Ascending aorta (tissue), 2 donors: Measurements from ENCODE around the gene SLC25A39. TPM values are rescaled to one million over a fixed set of nuclear protein-coding genes. Genes with fewer than 3 reads are reported as not detected.
A peak's percentile ranks its signal among the peaks of the same experiment; 100 is the strongest.

Experiments
- DNase-seq, 2 donors: peaks; one replicate each; pipeline ENCODE4 v3.0.0-alpha.2; 2019; ENCODE audit warnings: low spot score in 2 of 2
- H3K27ac ChIP-seq, 2 donors: fragments of 200-600 bp; sonication (generic); one replicate each; pipeline ENCODE4 v1.5.1; 2016 to 2017; ENCODE audit warnings: mild to moderate bottlenecking in 1 of 2
- H3K27me3 ChIP-seq: fragments of 200-600 bp; sonication (generic); one replicate; pipeline ENCODE4 v1.5.1; 2017
- H3K36me3 ChIP-seq, 2 donors: fragments of 200-600 bp; sonication (generic); one replicate each; pipeline ENCODE4 v1.5.1; 2016
- H3K4me1 ChIP-seq, 2 donors: fragments of 200-600 bp; sonication (generic); one replicate each; pipeline ENCODE4 v1.5.1; 2016 to 2017; ENCODE audit warnings: mild to moderate bottlenecking in 1 of 2
- H3K4me3 ChIP-seq, 2 donors: fragments of 200-600 bp; sonication (generic); one replicate each; pipeline ENCODE4 v1.5.1; 2016 to 2017; ENCODE audit warnings: mild to moderate bottlenecking in 1 of 2
- H3K9me3 ChIP-seq, 2 donors: fragments of 200-600 bp; sonication (generic); one replicate each; pipeline ENCODE4 v1.5.1; 2016
- intact Hi-C: fragments of 100-400 bp; cut with DNase I; formaldehyde crosslinking; loops from one replicate; pipeline ENCODE4 v1.15.1; 2023
- total RNA-seq: library from RNA; depleted of rRNA; stranded (reverse); fragments of >200 nt; gene quantifications from one replicate; pipeline ENCODE4 v1.1.0, GENCODE V29; 2016
- TF ChIP-seq, protein P1 (sequence below), 3 experiments: fragments of 200-600 bp in 2 of 3; fragments of 450-650 bp in 1 of 3; sonication (generic) in 2 of 3; IDR thresholded peaks; one replicate each; pipeline ENCODE4 v1.5.1; 2016 to 2019; ENCODE audit warnings: antibody characterized with exemption in 3 of 3, mild to moderate bottlenecking in 1 of 3, moderate library complexity in 1 of 3

Gene SLC25A39
- total RNA-seq, 1 donor from 2014 or later: 182 TPM

DNA sequence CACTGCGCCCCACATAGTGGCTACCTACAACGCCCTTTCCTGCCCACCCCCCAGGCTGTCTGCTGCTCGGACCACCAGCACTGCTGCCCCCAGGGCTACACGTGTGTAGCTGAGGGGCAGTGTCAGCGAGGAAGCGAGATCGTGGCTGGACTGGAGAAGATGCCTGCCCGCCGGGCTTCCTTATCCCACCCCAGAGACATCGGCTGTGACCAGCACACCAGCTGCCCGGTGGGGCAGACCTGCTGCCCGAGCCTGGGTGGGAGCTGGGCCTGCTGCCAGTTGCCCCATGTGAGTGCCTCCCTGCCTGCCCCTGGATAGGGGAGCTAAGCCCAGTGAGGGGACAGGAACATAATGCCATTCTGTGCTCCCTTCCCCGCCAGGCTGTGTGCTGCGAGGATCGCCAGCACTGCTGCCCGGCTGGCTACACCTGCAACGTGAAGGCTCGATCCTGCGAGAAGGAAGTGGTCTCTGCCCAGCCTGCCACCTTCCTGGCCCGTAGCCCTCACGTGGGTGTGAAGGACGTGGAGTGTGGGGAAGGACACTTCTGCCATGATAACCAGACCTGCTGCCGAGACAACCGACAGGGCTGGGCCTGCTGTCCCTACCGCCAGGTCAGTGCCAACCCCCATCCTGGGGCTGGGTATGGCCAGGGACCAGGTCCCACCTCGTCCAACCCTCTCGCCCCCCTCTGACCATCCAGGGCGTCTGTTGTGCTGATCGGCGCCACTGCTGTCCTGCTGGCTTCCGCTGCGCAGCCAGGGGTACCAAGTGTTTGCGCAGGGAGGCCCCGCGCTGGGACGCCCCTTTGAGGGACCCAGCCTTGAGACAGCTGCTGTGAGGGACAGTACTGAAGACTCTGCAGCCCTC, 27.6 kb upstream of the SLC25A39 start:
- Histone ChIP-seq H3K4me1 (no peaks in the 10 kb centered on the region), H3K4me3 (no peak overlapping the region), H3K27me3 (no peaks in the 10 kb centered on the region), H3K9me3 (no peaks in the 10 kb centered on the region), H3K27ac (no peak overlapping the region), H3K36me3 (peaks cover 29 to 37% of the 10 kb centered on the region in 2 donors)
- DNase-seq: no peak
- intact Hi-C loops: no loop called here
- TF ChIP-seq, protein P1, sequence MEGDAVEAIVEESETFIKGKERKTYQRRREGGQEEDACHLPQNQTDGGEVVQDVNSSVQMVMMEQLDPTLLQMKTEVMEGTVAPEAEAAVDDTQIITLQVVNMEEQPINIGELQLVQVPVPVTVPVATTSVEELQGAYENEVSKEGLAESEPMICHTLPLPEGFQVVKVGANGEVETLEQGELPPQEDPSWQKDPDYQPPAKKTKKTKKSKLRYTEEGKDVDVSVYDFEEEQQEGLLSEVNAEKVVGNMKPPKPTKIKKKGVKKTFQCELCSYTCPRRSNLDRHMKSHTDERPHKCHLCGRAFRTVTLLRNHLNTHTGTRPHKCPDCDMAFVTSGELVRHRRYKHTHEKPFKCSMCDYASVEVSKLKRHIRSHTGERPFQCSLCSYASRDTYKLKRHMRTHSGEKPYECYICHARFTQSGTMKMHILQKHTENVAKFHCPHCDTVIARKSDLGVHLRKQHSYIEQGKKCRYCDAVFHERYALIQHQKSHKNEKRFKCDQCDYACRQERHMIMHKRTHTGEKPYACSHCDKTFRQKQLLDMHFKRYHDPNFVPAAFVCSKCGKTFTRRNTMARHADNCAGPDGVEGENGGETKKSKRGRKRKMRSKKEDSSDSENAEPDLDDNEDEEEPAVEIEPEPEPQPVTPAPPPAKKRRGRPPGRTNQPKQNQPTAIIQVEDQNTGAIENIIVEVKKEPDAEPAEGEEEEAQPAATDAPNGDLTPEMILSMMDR (IDR thresholded peaks at IDR 0.05): no peak

DNA sequence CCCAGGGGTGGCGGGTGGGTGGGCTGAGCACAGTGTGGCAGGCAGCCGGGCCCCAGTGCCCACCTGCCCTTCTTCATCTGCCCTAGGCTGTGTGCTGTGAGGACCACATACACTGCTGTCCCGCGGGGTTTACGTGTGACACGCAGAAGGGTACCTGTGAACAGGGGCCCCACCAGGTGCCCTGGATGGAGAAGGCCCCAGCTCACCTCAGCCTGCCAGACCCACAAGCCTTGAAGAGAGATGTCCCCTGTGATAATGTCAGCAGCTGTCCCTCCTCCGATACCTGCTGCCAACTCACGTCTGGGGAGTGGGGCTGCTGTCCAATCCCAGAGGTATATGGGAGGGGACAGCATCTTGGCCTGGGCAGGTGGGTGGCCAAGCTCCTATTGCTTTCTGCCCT, 26.8 kb upstream of the SLC25A39 start:
- DNase-seq: no peak
- intact Hi-C loops: no loop called here
- TF ChIP-seq, protein P1 (IDR thresholded peaks at IDR 0.05): no peak

DNA sequence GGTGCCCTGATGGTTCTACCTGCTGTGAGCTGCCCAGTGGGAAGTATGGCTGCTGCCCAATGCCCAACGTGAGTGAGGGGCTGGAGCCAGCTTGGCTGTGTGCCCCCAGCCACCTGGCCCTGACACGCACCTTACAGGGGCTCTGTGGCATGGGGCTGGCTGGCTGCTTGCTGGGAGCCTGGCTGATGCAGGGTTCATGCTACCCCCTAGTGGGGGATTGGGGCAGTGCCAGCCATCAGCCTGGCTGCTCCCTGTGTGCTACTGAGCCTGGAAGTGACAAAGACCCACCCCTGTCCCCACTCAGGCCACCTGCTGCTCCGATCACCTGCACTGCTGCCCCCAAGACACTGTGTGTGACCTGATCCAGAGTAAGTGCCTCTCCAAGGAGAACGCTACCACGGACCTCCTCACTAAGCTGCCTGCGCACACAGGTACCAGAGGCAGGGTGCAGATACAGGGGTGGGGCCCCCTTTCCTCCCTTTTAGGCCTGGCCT, 26.2 kb upstream of the SLC25A39 start:
- Histone ChIP-seq H3K4me3 (no peak overlapping the region), H3K27me3 (no peaks in the 10 kb centered on the region), H3K9me3 (no peaks in the 10 kb centered on the region), H3K4me1 (peaks cover 0 to 3% of the 10 kb centered on the region in 2 donors), H3K27ac (no peak overlapping the region), H3K36me3 (peaks cover 29 to 37% of the 10 kb centered on the region in 2 donors)
- TF ChIP-seq, protein P1 (IDR thresholded peaks at IDR 0.05): peak; percentile 34 to 60 (median 49)
- intact Hi-C loops: no loop called here
- DNase-seq: no peak

More for the DNA sequence above, 26.8 kb upstream of the SLC25A39 start:
- Histone ChIP-seq H3K27ac (no peak overlapping the region), H3K36me3 (peaks cover 29 to 37% of the 10 kb centered on the region in 2 donors), H3K27me3 (no peaks in the 10 kb centered on the region), H3K9me3 (no peaks in the 10 kb centered on the region), H3K4me3 (no peak overlapping the region), H3K4me1 (no peaks in the 10 kb centered on the region)

DNA sequence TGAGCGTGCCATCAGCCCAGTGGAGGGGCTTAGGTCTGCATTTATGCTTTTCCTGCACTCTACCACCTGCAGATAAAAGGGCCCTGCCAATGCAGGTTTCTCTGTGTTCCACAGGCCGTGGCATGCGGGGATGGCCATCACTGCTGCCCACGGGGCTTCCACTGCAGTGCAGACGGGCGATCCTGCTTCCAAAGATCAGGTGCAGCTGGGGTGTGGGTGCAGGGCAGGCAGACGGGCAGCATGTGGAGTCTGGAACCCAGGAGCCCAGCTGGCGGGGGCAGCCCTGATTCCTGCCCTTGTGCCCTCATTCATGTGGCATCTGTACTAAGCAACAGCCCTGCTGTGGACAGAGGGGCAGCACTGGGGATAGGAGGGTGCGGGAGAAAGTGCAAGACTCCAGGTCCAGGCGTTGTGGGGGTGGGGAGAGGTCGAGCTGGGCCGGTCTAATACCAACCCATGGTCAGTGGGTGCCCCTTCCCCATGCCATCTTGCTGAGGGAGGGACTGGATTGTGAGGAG, 25.0 kb upstream of the SLC25A39 start:
- Histone ChIP-seq H3K4me3 (no peak overlapping the region), H3K27ac (no peak overlapping the region), H3K27me3 (no peaks in the 10 kb centered on the region), H3K36me3 (peaks cover 29 to 37% of the 10 kb centered on the region in 2 donors), H3K9me3 (no peaks in the 10 kb centered on the region), H3K4me1 (peaks cover 0 to 4% of the 10 kb centered on the region in 2 donors)
- intact Hi-C loops: no loop called here
- DNase-seq: no peak
- TF ChIP-seq, protein P1 (IDR thresholded peaks at IDR 0.05): no peak

DNA sequence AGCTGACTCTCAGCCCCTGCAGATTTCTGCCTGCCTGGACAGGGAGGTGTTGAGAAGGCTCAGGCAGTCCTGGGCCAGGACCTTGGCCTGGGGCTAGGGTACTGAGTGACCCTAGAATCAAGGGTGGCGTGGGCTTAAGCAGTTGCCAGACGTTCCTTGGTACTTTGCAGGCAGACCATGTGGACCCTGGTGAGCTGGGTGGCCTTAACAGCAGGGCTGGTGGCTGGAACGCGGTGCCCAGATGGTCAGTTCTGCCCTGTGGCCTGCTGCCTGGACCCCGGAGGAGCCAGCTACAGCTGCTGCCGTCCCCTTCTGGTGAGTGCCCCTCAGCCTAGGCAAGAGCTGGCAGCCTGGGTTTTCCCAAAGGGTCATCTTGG, 24.4 kb upstream of the SLC25A39 start:
- H3K9me3 ChIP-seq: no peaks in the 10 kb centered on the region
- TF ChIP-seq, protein P1 (IDR thresholded peaks at IDR 0.05): no peak
- peaks cover 6 to 10% of the 10 kb centered on the region in 2 donors for H3K4me1 ChIP-seq
- H3K27ac ChIP-seq: no peak overlapping the region
- H3K4me3 ChIP-seq: no peak overlapping the region
- DNase-seq: no peak
- peaks cover 29 to 37% of the 10 kb centered on the region in 2 donors for H3K36me3 ChIP-seq
- H3K27me3 ChIP-seq: no peaks in the 10 kb centered on the region
- intact Hi-C loops: no loop called here
